ENCODE data around the gene RASEF. TPM values are rescaled to one million over a fixed set of nuclear protein-coding genes. Genes with fewer than 3 reads are reported as not detected.

Gene RASEF
- total and polyA plus RNA-seq, 3 donors from 2014 or later: 2.7 to 10.8 (median 9.1) TPM

DNA sequence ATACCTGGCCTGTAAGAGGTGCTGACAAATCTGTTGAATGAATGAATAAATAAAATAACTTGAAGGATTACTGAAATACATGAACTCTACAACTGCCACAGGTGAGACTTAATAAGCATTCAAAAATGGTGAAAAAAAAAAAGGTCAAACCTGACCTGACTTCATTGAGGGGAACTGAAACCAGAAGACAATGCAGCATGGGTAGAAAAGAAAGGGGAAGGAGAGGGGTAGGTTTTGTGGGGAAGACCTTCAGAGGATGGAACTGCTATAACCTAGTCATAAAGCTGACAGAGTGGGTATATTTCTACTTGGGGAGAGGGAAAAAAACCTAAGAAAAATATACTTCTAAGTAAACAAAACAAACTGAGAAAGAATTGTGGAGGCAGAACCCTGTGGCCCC, 56.6 kb downstream of the RASEF start:
- TF ChIP-seq POLR2A (IDR thresholded peaks at IDR 0.05): no peak
- TF ChIP-seq, protein P1, sequence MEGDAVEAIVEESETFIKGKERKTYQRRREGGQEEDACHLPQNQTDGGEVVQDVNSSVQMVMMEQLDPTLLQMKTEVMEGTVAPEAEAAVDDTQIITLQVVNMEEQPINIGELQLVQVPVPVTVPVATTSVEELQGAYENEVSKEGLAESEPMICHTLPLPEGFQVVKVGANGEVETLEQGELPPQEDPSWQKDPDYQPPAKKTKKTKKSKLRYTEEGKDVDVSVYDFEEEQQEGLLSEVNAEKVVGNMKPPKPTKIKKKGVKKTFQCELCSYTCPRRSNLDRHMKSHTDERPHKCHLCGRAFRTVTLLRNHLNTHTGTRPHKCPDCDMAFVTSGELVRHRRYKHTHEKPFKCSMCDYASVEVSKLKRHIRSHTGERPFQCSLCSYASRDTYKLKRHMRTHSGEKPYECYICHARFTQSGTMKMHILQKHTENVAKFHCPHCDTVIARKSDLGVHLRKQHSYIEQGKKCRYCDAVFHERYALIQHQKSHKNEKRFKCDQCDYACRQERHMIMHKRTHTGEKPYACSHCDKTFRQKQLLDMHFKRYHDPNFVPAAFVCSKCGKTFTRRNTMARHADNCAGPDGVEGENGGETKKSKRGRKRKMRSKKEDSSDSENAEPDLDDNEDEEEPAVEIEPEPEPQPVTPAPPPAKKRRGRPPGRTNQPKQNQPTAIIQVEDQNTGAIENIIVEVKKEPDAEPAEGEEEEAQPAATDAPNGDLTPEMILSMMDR (IDR thresholded peaks at IDR 0.05): no peak
- no peak overlapping the region for H3K27ac ChIP-seq
- no peaks in the 10 kb centered on the region for H3K9me3 ChIP-seq
- H3K27me3 ChIP-seq: no peaks in the 10 kb centered on the region
- DNase-seq: no peak
- H3K36me3 ChIP-seq (ENCODE audit: low read depth, missing control alignments): no peaks in the 10 kb centered on the region
- no peak overlapping the region for H3K4me3 ChIP-seq
- H3K4me1 ChIP-seq: no peaks in the 10 kb centered on the region
- intact Hi-C loops (cut with DNase I; ENCODE audit: low total_unique reads): no loop called here

DNA sequence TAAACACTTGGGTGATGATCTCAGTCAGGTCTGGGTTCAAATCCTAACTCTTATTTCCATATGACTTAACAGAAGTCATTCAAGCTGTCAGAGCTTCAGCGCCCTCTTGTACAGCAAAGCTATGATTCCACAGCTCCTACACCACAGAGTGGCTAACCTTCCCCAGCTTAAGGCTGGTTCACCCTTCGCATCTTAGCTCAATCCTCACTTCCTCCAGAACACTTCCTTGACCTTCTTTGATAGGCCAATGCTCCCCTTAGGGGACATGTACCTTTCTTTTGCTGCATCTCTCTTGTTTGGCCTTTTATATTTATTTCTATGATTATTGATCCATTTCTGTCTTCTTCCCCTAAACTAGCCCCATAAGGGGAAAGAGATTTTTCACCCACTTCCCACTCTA, 57.0 kb downstream of the RASEF start:
- WGBS, 2 donors: 90 to 98% methylated on average over 2 of the region's 2 CpGs
- Histone ChIP-seq H3K36me3 (ENCODE audit: low read depth, missing control alignments) (no peaks in the 10 kb centered on the region), H3K4me1 (no peaks in the 10 kb centered on the region), H3K27ac (no peak overlapping the region), H3K4me3 (no peak overlapping the region), H3K27me3 (no peaks in the 10 kb centered on the region), H3K9me3 (no peaks in the 10 kb centered on the region)
- intact Hi-C loops (cut with DNase I; ENCODE audit: low total_unique reads): no loop called here
- DNase-seq: no peak
- TF ChIP-seq, protein P1 (IDR thresholded peaks at IDR 0.05): no peak
- no peak for TF ChIP-seq POLR2A (IDR thresholded peaks at IDR 0.05)

DNA sequence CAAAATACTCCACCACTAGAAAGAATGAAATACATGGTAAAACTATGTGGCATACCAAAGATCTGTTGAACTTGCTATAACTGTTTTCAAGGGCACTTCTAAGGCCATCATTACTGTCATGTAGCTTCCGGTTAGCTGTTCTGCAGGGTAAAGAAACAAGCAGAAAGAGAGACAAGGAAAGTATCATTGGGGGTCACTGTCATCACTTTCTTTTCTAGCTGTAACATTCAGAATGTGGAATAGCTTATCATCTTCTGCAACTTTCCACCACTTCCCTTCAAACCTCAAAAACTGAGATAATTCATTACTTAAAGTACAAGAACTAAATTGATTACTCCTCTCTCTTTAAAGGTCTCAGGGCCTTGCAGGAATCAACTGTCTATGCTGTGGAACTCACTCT, 57.6 kb downstream of the RASEF start:
- DNase-seq: no peak
- WGBS, 2 donors: 83 to 93% methylated on average over 1 of the region's 1 CpG
- no peaks in the 10 kb centered on the region for H3K27me3 ChIP-seq
- intact Hi-C loops (cut with DNase I; ENCODE audit: low total_unique reads): no loop called here
- no peaks in the 10 kb centered on the region for H3K36me3 ChIP-seq (ENCODE audit: low read depth, missing control alignments)
- TF ChIP-seq, protein P1 (IDR thresholded peaks at IDR 0.05): no peak
- no peak for TF ChIP-seq POLR2A (IDR thresholded peaks at IDR 0.05)
- no peak overlapping the region for H3K27ac ChIP-seq
- no peak overlapping the region for H3K4me3 ChIP-seq
- no peaks in the 10 kb centered on the region for H3K9me3 ChIP-seq
- no peaks in the 10 kb centered on the region for H3K4me1 ChIP-seq

DNA sequence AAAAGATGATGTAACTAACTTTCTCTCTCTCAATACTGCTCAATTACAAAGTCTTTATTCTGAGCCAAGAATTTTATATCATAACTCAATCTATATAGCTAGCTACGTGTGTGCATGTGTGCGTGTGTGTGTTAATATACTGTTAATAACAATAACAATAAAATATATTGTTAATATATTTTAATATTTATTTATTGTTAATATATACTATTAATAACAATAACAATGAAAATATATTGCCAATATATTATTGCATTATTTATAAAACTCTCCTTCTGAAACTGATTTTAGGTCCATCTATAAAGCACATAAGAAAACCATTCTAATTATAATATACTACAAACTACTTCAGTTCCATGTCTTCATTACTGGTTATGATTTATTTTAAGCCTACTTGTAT, 60.6 kb downstream of the RASEF start:
- WGBS, 2 donors: 94% methylated on average over 2 of the region's 2 CpGs
- H3K4me1 ChIP-seq: no peaks in the 10 kb centered on the region
- no peaks in the 10 kb centered on the region for H3K27me3 ChIP-seq
- no peak for DNase-seq
- TF ChIP-seq, protein P1 (IDR thresholded peaks at IDR 0.05): no peak
- TF ChIP-seq POLR2A (IDR thresholded peaks at IDR 0.05): no peak
- no peaks in the 10 kb centered on the region for H3K36me3 ChIP-seq (ENCODE audit: low read depth, missing control alignments)
- H3K27ac ChIP-seq: no peak overlapping the region
- H3K4me3 ChIP-seq: no peak overlapping the region
- intact Hi-C loops (cut with DNase I; ENCODE audit: low total_unique reads): no loop called here
- no peaks in the 10 kb centered on the region for H3K9me3 ChIP-seq

DNA sequence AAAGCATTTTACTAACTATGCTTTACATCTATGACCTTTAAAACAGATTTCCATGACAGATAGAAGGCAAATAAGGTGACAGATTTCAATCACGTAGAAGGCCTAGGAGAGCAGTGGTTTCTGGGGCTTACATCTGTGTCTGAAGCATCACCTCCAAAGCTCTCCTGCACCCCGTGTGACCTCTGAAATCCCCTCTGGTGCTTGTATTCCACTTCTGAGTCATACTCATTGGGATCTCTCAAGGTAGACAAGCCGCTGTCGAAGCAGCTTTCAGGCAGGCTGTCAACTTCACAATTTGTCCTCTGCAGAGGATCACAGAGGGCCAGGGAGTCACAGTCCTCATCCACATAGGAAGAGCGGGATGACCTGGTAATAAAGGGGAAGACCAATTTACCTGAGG, 62.2 kb downstream of the RASEF start:
- Histone ChIP-seq H3K27ac (no peak overlapping the region), H3K36me3 (ENCODE audit: low read depth, missing control alignments) (no peaks in the 10 kb centered on the region), H3K27me3 (no peaks in the 10 kb centered on the region), H3K4me1 (no peaks in the 10 kb centered on the region), H3K4me3 (no peak overlapping the region), H3K9me3 (no peaks in the 10 kb centered on the region)
- no peak for DNase-seq
- intact Hi-C loops (cut with DNase I; ENCODE audit: low total_unique reads): no loop called here
- no peak for TF ChIP-seq POLR2A (IDR thresholded peaks at IDR 0.05)
- WGBS, 2 donors: 84 to 98% methylated on average over 5 of the region's 5 CpGs

All from testis (tissue), 3 donors.